ENCODE measurements around the gene EEF1G.

GRCh38 chr11:62539238-62539925, 34.3 kb downstream of the EEF1G start:
- no peak for TF ChIP-seq CTCF (IDR thresholded peaks at IDR 0.05)
- no peak for TF ChIP-seq REST (IDR thresholded peaks at IDR 0.05; ENCODE audit: insufficient read depth in 1 of 2, low read depth in 2 of 2, low read length in 1 of 2)
- peak; percentile 7; the same call in 1 of the 2 replicates for TF ChIP-seq POLR2AphosphoS5 (IDR thresholded peaks at IDR 0.05; ENCODE audit: low read depth, low read length)
- TF ChIP-seq SIN3A (IDR thresholded peaks at IDR 0.05; ENCODE audit: borderline replicate concordance, insufficient read depth, low read depth, low read length) = no peak
- TF ChIP-seq TCF7L2 (IDR thresholded peaks at IDR 0.05; ENCODE audit: low read depth, low read length) = no peak
